ENCODE measurements around the gene SLFNL1.

DNA sequence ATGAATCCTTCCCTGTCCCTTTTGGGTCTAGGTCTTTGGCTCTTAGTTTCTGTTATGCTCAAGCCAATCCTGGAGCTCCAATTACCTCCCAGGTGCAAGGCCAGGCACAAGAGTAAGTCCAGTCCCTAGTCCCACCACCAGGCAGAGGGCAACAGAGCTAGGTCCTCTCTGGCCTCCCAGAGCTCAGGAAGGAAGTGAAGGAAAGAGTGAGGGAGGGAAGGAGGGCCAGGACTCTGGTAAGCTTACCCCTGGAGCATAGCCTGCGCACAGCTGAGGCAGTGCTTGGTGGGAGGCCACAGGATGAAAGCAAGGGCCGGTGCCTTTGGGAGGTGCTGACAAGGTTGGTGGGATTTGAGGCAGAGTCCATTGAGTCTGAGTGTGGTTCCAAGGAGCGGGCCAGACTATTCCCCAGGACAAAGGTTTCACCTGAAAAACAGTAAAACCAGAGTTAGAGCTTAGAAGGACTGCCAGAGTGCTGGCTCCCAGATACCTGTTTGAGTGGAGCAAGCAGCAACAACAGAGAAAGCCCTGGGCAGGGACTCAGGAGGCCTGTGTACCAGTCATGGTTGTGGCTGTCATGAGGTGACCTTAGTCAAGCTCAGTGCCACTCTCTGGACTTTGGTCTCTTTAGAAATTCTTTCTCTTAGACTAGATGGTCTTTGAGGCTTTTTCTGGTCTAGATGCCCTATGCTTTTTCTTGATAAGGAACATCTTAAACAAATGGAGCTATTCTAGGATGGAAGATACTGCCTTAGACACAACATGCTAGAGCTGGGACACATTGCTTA, 15.8 kb upstream of the SLFNL1 start:
- TF ChIP-seq, protein P1, sequence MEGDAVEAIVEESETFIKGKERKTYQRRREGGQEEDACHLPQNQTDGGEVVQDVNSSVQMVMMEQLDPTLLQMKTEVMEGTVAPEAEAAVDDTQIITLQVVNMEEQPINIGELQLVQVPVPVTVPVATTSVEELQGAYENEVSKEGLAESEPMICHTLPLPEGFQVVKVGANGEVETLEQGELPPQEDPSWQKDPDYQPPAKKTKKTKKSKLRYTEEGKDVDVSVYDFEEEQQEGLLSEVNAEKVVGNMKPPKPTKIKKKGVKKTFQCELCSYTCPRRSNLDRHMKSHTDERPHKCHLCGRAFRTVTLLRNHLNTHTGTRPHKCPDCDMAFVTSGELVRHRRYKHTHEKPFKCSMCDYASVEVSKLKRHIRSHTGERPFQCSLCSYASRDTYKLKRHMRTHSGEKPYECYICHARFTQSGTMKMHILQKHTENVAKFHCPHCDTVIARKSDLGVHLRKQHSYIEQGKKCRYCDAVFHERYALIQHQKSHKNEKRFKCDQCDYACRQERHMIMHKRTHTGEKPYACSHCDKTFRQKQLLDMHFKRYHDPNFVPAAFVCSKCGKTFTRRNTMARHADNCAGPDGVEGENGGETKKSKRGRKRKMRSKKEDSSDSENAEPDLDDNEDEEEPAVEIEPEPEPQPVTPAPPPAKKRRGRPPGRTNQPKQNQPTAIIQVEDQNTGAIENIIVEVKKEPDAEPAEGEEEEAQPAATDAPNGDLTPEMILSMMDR (conservative IDR thresholded peaks at IDR 0.05 in 1 of 2, IDR thresholded peaks at IDR 0.05 in 1 of 2; ENCODE audit: low read depth in 1 of 2, low read length in 2 of 2), result no peak
- TF ChIP-seq EZH2 (IDR thresholded peaks at IDR 0.05; ENCODE audit: low read length, missing control alignments), result no peak
